KG1 (cell line): ENCODE results near the gene SLC44A3.
"Not testable (repeated sequence)": the region's sequence is repeated elsewhere in the genome, so short reads cannot be mapped to it uniquely, and the experiment has no call there.

Source experiments
- DNase-seq: peaks from one replicate; lab custom pipeline; 2025; lab: John Stamatoyannopoulos, UW

The SLC44A3 gene

GRCh38 chr1:94937820-94938219 is 117.7 kb downstream of the SLC44A3 start:
- DNase-seq = no peak

- DNase-seq = no peak
Measured at GRCh38 chr1:94940738-94941137, 120.6 kb downstream of the SLC44A3 start.

- not testable (repeated sequence) for DNase-seq
Measured at GRCh38 chr1:94941480-94941879, 121.3 kb downstream of the SLC44A3 start.

GRCh38 chr1:94942171-94943128 is 122.3 kb downstream of the SLC44A3 start:
- DNase-seq = no peak
